Body of pancreas (tissue), 4 donors: Measurements from ENCODE around the gene KCNN3.

Experiments used
- POLR2A ChIP-seq, 3 donors: fragments of 450-650 bp; IDR thresholded peaks; one replicate each; pipeline ENCODE4 v1.6.1; 2016; ENCODE audit warnings: antibody characterized with exemption in 3 of 3, mild to moderate bottlenecking in 2 of 3
- TF ChIP-seq, protein P1 (sequence below), 7 experiments: fragments of 450-650 bp in 4 of 7; fragments of 200-600 bp in 3 of 7; sonication (generic) in 3 of 7; IDR thresholded peaks; one replicate each; pipeline ENCODE4 v1.5.1; 2016 to 2019; ENCODE audit warnings: antibody characterized with exemption in 7 of 7

DNA sequence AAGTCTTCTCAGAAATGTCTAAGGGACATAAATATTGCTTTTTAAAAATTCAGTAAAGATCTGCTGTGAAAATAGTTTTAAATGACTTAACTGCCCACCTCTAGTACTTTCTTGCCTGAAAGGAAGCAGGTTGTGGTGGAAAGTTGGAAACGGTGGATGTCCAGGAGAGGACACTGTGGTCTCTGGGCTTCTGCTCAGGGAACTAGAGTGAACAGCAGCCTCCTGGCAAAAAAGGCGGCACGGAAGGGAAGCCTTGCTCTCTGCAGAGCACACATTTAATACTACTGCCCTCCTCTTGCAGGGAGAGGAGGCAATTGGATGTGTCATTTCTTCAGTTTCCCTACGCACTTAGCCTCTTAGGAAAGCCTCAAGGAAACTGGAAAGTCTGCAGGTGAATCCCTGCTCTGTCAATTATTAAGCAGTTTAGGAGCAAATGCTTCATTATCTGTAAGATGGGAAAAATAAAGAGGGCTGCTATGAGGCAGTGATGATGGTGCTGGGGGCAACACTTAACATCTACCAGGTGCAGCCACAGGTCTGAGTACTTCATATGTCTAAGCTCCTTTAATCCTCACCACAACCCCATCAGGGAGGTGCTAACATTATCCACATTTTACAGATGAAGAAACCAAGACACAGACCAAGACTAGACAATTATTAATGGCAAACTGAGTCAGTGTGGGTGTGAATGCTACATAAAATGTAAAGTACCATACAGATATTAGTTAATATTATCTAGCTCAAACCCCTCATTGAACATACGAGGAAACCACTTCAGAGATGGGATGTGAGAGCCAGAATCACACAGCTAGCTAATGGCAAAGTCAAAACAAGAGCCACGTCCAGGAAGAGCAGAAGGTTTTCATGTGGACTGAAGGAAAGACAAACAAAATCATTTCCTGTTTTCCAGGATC is 153.2 kb downstream of the KCNN3 start:
- TF ChIP-seq, protein P1, sequence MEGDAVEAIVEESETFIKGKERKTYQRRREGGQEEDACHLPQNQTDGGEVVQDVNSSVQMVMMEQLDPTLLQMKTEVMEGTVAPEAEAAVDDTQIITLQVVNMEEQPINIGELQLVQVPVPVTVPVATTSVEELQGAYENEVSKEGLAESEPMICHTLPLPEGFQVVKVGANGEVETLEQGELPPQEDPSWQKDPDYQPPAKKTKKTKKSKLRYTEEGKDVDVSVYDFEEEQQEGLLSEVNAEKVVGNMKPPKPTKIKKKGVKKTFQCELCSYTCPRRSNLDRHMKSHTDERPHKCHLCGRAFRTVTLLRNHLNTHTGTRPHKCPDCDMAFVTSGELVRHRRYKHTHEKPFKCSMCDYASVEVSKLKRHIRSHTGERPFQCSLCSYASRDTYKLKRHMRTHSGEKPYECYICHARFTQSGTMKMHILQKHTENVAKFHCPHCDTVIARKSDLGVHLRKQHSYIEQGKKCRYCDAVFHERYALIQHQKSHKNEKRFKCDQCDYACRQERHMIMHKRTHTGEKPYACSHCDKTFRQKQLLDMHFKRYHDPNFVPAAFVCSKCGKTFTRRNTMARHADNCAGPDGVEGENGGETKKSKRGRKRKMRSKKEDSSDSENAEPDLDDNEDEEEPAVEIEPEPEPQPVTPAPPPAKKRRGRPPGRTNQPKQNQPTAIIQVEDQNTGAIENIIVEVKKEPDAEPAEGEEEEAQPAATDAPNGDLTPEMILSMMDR (IDR thresholded peaks at IDR 0.05) = no peak
- no peak for TF ChIP-seq POLR2A (IDR thresholded peaks at IDR 0.05)
